Astrocyte of the cerebellum (primary cell): ENCODE results near the gene HOXA10.

Experiments used
- DNase-seq: peaks from one replicate; pipeline ENCODE4 v3.0.0-alpha.2; 2011; ENCODE audit warnings: low read depth
- H3K4me3 ChIP-seq: 2 replicates; pipeline ENCODE4 v1.5.1; 2011; ENCODE audit warnings: mild to moderate bottlenecking, low read depth, low read length, moderate library complexity
- CTCF ChIP-seq: IDR thresholded peaks from 2 replicates; pipeline ENCODE4 v1.5.1; 2012; ENCODE audit warnings: low read length, low read depth, moderate library complexity, mild to moderate bottlenecking; ENCODE audit errors: missing control alignments
- in situ Hi-C: cut with HindIII; loops from 2 replicates; pipeline ENCODE4 v1.10.0; 2017; ENCODE audit warnings: low sequenced_read_pairs

Gene HOXA10

GRCh38 chr7:27130540-27131389 lies 43.4 kb downstream of the HOXA10 start, which contains the start of gene HOXA4:
Gene HOXA4, minus strand, starts transcription at chr7:27130757. Its CDS starts 24 bp downstream, at chr7:27130733.
- H3K4me3 ChIP-seq, result peak within 1 kb of the TSS; percentile 42
- no peak for DNase-seq
- no peak for TF ChIP-seq CTCF
- in situ Hi-C loops, result no loop called here

DNA sequence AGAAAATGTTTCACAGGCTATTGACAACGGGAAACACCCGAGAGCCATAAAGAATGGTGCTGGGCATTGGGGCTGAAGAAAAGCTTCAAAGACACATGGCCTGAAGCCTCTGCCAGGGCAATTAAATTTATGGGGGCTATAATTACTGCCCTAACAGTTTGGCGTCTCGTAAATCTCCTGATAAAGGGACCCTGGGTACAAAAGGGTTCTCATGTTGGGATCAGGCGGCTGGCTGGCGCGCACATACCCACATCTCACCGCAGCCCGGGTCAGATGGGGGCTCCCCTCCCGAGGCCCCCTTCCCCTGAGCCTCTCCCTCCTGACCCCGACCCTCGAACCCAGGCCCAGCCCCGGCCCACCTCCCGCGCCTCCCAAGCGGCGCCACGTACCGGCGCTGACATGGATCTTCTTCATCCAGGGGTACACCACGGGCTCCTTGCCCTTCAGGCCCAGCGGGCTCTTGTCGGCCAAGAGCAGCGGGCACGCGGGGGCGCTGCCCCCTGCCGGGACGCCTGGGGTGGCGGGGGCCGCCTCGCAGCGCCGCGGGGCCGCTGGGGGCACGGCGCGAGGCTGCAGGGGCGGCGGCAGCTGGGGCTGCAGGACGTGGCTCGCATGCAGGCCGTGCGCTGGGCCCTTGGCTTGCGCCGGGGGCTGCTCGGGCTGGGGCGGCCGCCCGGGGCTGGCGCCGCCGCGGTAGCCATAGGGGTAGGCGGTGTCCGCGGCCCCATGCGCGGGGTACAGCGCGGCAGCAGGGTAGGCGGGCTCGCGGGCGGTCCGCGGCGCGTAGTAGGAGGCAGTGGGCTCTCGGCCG lies 44.2 kb downstream of the HOXA10 start:
- in situ Hi-C loops, result no loop called here
- no peak for DNase-seq
- no peak for TF ChIP-seq CTCF
- H3K4me3 ChIP-seq, result peak overlapping the region; percentile 42

DNA sequence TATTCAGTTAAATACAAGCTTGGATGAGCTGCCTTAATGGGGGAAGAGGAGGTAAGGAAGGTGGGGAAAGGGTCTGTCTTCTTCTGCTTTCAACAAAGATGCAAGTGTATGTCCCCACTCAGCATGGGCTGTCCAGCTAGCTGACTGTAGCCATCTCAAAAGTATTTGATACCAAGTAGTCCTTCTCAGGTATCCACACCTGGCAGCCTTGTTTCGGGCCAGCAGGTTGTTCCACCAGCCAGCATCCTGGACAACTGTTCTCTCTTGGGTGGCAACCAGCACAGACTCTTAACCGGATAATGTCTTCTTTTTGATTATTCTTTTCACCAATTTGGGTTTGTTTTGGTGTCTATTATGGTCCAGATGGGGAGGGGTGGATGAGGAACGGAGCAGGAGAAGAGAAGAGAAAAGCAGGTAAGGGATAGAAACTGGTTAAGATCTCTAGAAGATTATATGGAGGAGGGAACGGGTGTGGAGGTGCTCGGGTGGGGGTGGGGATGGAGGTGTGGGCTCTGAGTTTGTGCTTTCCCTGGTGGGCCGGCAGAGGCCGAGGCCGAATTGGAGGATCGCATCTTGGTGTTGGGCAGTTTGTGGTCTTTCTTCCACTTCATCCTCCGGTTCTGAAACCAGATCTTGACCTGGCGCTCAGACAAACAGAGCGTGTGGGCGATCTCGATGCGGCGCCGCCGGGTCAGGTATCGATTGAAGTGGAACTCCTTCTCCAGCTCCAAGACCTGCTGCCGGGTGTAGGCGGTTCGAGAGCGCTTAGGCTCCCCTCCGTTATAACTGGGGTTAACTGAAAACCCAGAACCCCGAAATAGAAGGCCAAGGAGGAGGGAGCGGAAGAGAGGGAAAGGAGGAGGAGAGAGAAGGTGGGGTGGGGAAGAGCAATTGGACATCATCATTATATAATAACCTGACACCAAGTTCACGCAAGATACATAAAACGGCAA lies 45.1 kb downstream of the HOXA10 start:
- in situ Hi-C loops, result no loop called here

DNA sequence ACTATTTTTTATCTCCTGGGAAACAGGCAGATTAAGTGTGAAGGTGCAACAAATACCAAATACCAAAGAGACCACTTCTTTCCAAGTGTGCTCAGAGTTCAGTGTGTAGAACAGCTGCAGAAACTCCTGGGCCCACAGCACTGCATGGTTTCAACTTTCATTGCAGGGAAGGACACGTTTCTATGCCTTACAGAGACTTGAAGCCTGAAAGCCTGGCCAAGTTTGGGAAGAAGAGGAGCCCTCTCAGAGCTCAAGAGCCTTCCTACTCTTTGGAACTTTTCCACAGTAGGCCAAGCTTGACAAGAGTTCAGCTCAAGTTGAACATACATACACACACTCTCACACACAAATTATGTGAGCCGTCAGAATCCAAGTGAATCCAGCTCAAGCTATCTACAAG lies 46.1 kb downstream of the HOXA10 start:
- no peak overlapping the region for H3K4me3 ChIP-seq
- TF ChIP-seq CTCF, result no peak
- DNase-seq, result no peak
- in situ Hi-C loops, result no loop called here

More for the DNA sequence above, 45.1 kb downstream of the HOXA10 start:
- no peak for DNase-seq
- TF ChIP-seq CTCF, result no peak
- H3K4me3 ChIP-seq, result peak overlapping the region; percentile 42

- in situ Hi-C loops, result no loop called here
- no peak for DNase-seq
- TF ChIP-seq CTCF, result no peak
- no peak overlapping the region for H3K4me3 ChIP-seq
Observed at GRCh38 chr7:27126596-27127327, 47.4 kb downstream of the HOXA10 start.
